Measurements from ENCODE around the gene LRRC47.

The LRRC47 gene

DNA sequence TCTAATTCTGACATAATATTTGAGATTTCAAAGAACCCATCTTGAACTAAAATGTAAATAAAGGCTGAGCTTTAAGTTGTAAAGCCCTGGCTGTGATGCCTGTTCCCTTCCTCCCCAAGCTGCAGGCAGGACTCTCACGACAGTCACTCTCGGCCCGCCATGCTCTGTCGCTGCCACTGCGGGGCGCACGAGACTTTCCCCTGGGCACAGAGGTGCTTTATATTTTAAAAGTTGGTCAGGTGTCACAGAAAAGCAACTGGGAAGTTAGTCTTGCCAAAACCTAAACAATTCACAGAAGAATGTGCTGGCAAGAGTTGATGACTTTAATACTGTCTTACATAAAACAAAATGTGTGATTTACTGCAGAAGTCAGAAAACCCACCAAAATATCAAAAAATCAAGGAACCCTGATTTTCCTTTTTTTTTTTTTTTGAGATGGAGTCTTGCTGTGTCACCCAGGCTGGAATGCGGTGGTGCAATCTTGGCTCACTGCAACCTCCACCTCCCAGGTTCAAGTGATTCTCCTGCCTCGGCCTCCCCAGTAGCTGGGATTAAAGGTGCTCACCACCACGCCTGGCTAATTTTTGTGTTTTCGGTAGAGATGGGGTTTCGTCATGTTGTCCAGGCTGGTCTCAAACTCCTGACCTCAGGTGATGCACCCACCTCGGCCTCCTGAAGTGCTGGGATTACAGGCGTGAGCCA, 10.7 kb downstream of the LRRC47 start:
- peak; percentile 14 for DNase-seq

DNA sequence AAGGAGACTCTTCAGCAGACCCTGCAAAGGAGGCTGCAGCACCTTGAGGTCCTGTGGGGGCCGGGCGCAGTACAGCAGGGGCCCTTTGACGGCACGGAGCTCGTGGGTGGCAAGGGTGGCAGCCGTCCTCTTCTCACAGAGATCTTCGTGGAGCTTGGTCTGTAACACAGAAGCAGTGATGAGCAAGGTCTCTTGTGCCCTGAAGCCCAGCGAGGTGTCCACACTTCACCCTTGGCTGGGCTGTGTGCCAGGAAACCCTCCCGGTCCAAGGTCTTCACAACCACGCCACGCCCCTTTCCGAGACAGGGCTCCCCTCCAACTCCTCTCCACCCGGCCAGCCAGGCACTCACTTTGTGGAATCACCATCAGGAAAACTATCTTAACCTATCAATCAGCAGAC, 11.3 kb downstream of the LRRC47 start:
- DNase-seq, result no peak

DNA sequence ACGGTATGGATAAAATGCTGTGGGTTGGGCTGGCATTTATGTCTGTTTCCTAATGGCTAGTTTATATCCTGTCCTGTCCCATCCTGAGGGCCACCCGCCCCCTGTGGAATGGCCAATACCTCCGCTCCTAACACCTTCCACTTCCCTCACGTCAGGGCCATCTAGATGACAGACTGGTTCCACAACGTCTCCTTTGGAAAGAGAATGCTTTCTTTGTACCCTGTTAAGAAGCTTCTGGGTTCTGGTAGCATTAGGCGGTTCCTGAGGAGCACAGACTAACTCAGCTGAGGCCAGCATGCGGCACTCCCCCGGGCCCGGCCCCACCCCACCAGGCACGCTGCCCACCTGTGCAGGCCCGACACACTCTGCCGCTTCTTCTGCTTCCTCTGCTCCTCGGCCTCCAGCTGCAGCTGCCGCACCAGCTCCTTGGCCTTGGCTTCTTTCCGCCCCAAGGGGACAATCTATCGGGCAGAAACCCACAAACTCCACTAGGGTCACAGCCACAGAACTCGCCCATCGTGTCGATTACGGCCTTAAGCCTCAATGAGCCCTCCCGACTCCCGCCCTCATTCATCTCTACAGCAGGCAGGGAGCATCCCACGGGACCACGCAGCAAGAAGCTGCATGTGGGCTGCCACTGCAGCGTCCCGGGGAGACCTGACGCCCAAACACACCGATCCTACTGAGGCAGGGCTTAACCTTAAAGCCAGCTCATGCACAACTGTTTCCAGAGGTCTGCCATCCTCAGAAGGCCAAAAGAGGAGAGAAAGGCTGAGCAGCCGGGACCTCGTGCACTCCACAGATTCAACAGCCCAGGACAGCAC, 12.4 kb downstream of the LRRC47 start:
- no peak for DNase-seq

DNA sequence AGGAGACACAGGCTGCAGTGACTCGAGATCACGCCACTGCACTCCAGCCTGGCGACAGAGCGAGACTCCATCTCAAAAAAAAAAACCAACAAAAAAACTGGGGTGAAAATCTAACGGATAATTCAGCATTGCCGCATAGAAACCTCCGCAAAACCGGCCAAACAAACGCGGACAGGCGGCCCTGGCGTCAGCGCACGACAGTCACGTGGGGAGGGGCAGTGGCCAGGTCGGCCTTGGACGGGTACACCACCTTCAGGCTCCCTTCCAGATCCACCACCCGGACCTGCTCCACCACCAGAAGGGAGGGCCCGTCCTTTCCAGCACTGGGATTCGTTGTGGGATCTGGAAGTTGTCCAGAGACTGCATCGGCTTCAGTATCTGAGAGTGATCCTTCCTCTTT, 15.4 kb downstream of the LRRC47 start:
- no peak for DNase-seq

DNA sequence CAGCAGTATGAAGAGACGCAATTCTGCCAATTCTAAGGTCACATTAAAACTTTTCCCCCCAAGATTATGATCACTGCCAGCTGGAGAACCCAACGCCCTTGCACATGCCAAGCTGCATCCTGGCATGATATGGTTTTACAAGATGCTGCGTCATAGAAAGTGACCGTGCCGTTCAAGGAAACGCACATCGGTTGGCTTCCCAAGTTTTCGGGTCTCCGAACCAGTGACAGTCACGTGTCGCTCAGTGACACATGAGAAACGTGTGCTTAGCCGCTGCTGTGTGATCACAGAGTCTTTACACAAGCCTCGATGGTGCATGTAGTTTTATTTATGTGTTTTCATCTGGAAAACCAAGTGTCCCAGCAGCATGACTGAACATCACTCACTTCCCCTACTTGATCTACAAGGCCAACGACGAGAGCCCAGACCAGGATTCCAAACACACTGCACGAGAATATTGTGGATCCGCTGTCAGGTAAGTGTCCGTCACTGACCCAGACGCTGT, 16.3 kb downstream of the LRRC47 start:
- DNase-seq, result no peak

DNA sequence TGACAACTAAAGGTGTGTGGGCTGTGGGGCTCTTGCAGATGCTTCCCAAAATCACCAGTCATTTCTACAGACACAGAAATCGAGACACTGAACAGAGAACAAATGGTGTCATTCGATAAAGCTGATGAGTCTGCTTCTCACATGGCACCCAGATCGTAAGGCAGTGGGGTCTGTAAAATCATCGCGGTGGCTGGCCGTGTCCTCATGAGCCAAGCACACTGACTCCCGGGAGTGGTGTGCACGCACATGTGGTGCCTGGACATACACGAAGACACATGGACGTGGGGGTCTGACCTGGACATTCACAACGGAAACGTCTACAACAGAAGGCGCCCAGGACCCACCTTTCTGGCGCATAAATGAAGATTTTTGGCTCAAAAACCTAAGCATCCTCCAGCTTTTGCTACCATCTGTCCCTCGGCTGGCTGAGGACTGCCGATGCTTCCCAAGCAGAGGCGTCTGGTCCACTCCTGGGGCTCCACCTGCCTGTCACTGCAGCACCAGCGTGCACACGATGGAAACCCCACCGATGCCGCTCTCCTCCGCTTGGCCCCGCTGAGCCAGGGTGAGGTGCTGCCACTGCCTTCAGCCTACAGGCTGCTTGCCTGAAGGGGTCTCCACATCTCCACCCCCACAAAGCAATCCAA, 16.9 kb downstream of the LRRC47 start:
- peak; percentile 11 for DNase-seq

DNA sequence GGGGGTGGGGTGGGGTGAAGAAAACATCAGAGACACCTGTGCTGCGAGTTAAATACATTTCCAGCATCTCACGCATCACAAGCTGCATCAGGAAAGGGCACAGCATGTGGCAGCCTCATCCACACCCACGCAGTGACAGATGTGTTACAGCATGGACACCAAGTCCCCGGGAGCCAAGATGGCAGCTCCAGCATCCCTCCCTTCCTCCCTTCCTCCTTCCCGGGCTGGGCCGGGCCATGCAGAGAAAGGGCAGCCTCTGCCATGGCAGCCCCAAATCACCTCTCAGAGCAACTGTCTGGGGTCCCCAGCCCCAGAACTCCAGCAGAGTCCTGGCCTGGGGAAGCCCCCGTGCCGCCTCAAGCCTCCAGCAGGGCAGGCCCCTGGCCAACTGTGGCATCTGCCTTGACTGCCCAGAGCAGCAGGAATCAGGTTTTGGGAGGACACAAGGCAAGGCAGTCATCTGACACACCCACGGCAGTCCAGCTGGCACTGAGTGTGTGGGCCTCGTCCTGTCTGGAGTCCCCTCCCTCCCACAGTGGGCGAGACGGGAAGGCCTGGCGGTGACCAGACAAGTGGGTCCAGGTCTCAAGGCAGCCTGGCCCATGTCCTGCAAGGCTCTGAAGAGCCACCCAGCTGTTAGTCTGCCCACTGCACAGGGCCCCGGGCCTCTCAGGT, 17.6 kb downstream of the LRRC47 start:
- DNase-seq, result no peak

DNA sequence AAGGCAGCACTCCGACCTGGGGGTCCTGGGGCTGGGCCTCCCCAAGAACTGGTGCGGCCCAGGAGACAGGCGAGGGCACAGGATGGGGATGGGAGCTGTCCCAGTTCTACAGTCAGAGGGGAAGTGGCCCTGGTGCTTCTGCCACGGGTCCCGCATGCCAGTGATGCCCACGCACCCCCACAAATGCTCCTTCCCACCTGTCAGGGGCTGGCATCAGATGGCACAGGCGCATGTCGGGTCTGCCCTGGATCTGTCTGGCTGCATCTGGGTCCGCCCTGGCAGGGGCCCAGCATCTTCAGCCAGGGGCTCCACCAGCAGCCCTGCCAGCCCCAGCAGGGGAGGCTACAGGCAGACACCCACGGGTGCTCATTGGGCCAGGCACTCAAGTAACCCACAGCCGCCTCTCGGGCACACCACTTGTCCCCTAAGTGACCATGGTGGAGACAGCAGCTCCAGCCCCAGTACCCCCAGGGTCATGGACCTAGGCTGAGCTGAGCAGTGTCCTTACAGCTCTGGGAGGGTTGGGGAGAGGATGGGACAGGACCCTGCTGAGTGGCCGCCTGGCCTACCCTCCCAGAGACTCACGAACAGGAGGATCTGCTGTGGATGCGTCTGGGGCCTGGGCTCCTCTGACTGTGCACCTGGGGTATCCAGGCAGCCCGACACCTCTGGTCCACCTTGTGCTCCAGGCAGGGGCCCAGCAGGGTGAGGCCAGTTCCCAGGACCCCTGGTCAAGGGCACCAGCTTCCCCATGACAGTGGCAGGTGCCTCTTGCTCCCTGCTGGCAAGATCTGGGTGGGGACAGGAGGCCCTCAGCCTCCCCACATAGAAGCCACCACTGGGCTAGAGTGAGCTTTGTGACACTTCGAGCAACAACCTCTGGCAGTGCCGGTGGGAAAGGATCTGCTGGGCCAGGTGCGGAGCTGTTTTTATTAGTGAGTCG, 18.4 kb downstream of the LRRC47 start:
- DNase-seq, result no peak

DNA sequence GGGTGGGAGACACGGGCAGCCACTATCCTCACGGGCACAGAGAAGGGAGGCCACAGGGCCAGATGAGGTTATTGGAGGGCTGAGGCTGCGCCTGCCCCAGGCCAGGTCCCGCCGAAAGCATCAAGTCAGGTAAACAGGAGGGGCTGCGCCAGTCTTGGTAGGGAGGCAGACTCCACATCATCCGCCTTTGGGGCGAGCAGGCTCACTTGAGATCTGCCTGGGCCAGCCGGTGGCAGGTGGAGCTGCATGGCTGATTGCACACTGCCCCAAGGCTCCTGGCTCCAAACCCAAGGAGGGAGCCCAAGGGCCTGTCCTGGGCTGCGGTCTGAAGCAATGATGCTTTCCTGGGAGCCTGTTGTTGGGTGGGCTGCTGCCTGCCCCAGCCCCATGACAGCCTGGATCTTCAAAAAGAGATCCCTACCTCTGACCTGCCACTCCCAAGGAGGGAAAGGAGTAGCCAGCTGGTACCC, 19.2 kb downstream of the LRRC47 start:
- DNase-seq, result no peak

DNA sequence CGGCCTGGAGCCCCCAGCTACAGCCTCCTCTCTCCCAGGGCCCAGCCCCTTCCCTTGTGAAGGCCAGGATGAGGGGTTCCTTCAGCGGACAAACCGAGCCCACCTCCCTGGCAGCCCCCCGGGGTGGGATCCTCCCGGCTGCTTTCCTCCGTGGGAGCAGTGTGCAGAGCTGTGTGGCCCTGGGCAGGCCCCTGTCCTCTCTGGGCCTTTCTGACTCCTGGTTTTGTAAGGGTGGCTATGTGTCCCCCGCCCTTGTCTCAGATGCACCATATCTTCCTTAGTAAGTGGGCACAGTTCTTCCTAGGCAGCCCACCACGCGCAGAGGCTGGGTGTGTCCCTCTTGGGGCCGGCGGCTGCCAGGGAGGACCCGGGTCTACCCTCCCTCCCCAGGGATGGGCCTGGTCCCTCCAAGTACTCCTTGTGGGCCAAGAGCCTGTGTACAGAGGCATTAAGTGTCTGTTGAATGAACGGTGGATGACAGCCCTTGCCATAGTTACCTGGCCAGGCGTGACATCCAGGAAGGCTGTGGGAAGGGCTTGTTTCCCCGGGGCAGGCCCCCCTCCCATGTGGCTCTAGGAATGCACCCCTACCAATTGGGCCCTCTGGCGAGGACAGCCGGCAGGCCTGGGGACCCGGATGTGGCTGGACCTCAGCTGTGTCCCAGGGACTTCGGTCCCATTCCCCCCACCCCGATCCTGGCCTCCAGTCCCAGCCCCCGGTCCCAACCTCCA, 19.9 kb downstream of the LRRC47 start:
- DNase-seq, result no peak

DNA sequence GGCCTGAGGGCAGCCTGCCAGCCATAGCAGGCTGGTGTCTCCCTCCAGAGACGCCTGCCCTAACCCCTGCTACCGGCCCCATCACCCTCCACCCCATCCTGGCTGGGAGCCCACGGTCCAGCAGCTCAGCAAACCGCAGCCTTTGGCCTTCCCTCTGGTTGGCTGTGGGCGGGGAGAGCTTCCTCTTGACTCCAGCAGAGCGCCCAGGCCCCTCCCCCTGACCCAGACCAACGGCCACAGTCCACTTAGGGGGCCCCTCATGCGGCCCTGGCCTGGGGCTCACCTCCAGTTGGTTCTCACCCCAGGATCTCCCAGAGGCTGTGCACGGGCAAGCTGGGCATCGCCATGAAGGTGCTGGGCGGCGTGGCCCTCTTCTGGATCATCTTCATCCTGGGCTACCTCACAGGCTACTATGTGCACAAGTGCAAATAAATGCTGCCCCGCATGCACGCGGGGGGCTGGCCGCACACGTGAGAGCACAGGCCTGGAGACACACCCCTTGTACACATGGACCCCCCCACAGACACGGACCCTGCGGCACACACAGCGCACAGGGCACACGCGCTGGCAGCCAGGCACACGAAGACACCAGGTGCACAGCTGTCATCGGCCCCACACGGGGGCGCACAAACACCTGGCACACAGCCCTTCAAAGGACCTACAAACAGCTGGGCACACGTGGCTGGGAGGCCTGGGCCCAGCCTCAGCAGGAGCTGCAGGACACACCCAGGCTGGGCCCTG, 20.6 kb downstream of the LRRC47 start:
- peak; percentile 40 for DNase-seq

DNA sequence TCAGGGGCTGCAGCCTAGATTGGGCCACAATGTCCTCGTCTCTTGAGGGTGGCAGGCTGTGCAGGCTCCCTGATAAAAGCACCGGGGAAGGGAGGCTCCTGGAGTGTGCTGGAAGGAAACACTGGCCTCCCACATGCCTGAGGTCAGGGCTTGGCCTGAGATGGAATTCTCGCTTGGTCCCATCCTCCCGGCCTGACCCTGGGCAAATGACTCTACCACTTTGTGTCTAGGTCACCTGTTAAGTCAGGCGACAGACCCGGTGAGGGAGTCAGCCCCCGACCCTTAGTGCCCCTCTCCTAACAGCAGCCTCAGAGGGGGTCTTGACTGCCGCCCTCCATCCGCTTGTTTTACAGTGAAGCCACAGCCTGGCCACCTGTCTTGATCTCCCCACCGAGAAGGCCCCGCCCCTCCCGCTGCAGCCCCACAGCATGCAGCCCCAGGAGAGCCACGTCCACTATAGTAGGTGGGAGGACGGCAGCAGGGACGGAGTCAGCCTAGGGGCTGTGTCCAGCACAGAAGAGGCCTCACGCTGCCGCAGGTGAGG, 21.3 kb downstream of the LRRC47 start:
- DNase-seq, result no peak

DNA sequence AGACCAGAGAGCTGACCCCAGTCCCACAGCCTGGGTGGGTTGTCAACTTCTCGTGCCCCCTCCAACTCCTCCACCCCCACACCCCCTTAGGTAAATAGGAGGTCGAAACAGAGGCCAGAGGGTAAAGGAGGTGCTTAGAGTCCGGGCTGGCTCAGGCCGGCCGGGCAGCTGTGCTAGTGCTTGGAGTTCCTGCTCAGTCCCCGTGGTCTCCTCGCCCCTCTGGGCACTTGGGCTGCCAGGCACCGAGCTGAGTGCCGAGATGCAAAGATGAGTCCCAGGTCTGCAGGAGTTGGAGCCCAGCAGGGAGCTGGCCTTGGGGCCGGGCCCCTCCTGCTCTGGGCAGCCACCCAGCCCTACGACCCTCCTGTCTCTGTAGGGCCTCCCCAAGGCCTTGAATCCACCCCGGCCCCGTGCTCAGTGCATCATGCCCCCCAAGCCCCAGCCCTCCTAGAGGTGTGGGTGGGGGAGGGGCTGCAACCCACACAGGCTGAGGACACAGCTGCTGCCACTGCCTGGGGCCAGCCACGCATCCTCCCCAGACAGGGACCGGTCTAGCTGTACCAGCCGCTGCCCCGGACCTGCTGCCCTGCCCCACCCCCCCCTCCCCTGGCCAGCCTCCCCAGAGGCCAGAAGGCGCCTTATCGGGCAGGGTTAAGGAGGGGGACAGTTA, 21.9 kb downstream of the LRRC47 start:
- no peak for DNase-seq

DNA sequence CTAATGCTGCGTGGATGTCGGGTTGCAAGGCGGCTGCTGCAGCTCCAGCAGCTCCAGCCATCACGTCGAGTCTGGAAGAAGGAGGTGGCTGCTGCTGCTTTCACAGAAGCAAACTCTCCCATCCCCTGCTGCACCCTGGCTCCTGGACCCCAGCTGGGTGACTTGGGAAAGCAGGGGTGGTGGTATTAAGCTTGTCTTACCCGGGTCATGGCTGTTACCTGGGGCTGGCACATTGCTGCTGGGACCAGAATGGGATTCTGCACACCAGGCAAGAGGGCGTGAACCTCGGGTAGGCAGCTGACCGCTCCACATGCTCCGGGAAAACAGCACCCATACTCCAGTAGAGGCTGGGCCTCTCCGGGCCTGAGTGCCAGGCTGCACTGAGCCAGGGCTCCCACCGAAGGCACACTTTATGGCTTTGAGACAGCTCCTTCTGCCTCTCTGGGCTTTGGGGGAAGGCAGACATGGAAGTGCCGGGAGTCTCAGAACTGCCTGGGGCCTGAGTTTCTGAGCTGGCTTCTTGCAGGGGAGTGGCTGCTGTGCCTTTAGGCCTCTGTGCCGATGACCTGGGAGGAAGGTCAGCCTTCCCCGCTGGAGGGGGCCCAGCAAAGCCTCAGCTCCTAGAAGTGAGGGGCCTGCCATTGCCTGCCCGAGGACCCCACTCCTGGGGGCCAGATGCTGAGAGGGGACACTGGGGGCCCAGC, 22.6 kb downstream of the LRRC47 start:
- DNase-seq, result no peak

DNA sequence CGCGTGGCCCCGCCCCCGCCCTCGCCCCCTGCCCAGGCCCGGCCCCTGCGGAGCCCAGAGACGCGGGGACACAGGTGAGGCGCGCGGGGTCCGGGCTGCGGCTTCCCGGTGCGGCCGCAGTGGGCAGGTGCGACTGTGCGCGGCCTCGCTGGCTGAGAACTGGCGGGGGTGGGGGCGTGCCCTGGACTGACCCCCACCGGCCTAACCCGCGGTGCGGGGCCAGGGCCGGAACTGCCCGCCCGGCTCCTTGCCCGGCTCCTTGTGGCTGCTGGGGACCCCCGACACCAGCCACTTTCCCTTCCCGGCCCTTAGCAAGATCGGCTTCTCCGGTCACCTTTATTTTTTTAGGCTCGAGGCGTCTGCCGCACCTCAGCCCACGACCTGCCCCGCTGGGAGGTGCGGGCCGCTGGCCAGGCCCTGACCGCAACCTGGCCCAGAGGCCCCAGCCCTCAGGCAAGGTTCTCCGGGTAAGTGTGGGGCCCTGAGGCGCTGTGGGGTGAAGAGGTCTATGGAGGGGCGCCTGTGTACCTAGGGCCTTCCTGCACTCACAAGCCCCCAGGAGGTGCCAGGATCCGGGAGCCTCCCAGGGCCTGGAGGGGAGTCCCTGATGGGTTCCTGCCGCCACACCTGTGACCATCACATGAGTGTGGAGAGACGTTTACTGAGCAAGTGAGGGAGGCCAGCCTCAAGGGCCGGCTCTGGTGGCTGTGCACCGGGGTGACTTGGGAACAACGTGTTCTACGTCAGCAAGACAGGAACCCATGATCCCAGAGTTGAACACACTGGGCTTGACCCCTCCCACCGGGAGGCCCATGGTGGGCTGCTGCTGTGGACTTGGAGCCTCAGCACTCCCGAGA, 23.4 kb downstream of the LRRC47 start, which contains the start of gene SMIM1:
Gene SMIM1 (plus strand): TSS at position 35 of the 857 bp plus-strand sequence. CDS start 2,625 bp downstream, outside the sequence.
- DNase-seq, result no peak

DNA sequence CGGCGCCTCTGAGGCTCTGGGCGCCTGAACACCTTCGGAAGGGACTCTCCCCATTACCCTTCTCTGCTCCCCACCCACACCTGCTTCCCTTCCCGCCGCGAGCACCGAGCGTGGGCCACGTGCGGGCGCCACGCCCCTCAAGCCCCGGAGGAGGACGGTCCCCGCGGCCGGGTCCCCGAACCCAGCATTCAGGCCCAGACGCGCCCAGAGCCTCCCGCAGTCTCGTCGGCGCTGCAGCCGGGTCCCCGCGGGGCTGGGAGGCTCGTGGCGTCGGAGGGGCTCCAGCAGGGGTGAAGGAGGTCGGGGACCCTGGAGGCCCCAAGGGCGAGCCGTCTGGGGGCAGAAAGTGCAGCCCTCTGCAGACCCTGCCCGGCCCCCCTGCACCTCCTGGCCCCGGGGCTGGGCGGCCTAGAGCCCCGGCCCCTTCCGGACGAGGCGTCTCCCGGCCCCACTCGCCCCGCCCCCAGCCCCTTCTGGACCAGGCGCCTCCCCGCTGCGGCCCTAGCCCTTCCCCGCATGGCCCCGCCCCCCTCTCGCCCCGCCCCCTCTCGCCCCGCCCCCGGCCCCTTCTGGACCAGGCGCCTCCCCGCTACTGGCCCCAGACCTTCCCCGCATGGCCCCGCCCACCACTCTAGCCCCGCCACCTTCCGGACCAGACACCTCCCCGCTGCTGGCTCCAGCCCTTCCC, 24.1 kb downstream of the LRRC47 start:
- no peak for DNase-seq

All from NCI-H1694 treated with DMSO at 0.1 percent for 48 hours (cell line).